Upper lobe of left lung (tissue), 6 donors: ENCODE measurements around the gene ADGRD1. TPM values are rescaled to one million over a fixed set of nuclear protein-coding genes. Genes with fewer than 3 reads are reported as not detected.

Experiments used
- ATAC-seq, 2 donors: fragments of 200-7000 bp; cut with Tn5 transposase; one replicate each; pipeline ENCODE4 v1.9.1; 2022; ENCODE audit warnings: mild to moderate bottlenecking in 2 of 2, moderate library complexity in 2 of 2; ENCODE audit not compliant: low FRiP score in 2 of 2
- DNase-seq, 2 donors: peaks; one replicate each; pipeline ENCODE4 v3.0.0-alpha.2; 2019 to 2020
- H3K27ac ChIP-seq, 4 donors: fragments of 200-600 bp; sonication (generic); one replicate each; pipeline ENCODE4 v1.5.1; 2016 to 2019
- H3K27me3 ChIP-seq, 4 donors: fragments of 200-600 bp; sonication (generic); one replicate each; pipeline ENCODE4 v1.5.1; 2017 to 2019
- H3K36me3 ChIP-seq, 4 donors: fragments of 200-600 bp; sonication (generic); one replicate each; pipeline ENCODE4 v1.5.1; 2016 to 2019
- H3K4me1 ChIP-seq, 4 donors: fragments of 200-600 bp; sonication (generic); one replicate each; pipeline ENCODE4 v1.5.1; 2018 to 2019
- H3K4me3 ChIP-seq, 4 donors: fragments of 200-600 bp; sonication (generic); one replicate each; pipeline ENCODE4 v1.5.1; 2017 to 2019; ENCODE audit warnings: mild to moderate bottlenecking in 2 of 4, moderate library complexity in 1 of 4
- H3K9me3 ChIP-seq, 4 donors: fragments of 200-600 bp; sonication (generic); one replicate each; pipeline ENCODE4 v1.5.1; 2018 to 2019
- EP300 ChIP-seq, 4 donors: sonication (generic); formaldehyde crosslinking; IDR thresholded peaks; one replicate each; pipeline ENCODE4 v1.5.1; 2017; ENCODE audit warnings: antibody characterized with exemption in 4 of 4, control low read depth in 2 of 4
- POLR2A ChIP-seq, 4 donors: fragments of 450-650 bp; IDR thresholded peaks; one replicate each; pipeline ENCODE4 v1.5.1; 2016 to 2017; ENCODE audit warnings: antibody characterized with exemption in 4 of 4, mild to moderate bottlenecking in 2 of 4
- POLR2AphosphoS5 ChIP-seq, 2 donors: sonication (generic); formaldehyde crosslinking; IDR thresholded peaks; one replicate each; pipeline ENCODE4 v1.5.1; 2017; ENCODE audit warnings: antibody characterized with exemption in 2 of 2
- WGBS, 2 donors: methylation state at CpG; one replicate each; pipeline ENCODE4 v1.1.5; 2017 to 2018; 5-methylcytosine and 5-hydroxymethylcytosine counted together
- total RNA-seq, 6 donors: library from RNA; depleted of rRNA in 4 of 6; stranded (reverse); fragments of >200 nt in 4 of 6; gene quantifications; one replicate each; pipeline versions ENCODE4 v1.1.0 to v1.2.1, GENCODE V29; 2016 to 2021
- TF ChIP-seq, protein P1 (sequence below), 6 experiments: fragments of 450-650 bp in 4 of 6; fragments of 200-600 bp in 2 of 6; sonication (generic) in 2 of 6; IDR thresholded peaks; one replicate each; pipeline ENCODE4 v1.5.1; 2016 to 2019; ENCODE audit warnings: antibody characterized with exemption in 6 of 6
- donor health status: DM: no; HTN: no; CAD: no; lungs with moderate emphysema.
- donor health status: DM: no; HTN: yes; CAD: no; lungs with severe emphysema.

ADGRD1 gene
- total RNA-seq, 6 donors from 2014 or later, result 84.2 to 124 (median 94.7) TPM

DNA sequence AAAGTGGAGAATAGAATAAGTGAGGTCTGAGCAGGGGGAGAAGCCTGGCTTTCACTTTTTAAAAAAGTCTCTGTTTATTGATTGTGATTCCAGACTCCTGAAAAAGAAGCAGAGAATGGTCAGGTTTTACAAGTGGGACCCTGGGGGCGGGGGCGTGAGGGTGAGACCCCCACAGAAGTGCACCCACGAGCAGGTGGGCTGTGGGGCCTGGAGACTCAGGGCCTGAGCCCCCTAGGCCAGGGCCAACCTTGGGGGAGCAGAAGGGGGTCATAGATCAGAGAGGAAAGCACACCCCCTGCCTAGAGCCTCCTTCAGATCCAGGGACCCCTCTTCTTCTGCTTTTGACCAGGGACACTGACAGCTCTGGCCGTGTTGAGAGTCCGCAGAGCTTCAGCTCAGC lies 180.3 kb downstream of the ADGRD1 start:
- H3K4me3 ChIP-seq, result no peak overlapping the region
- H3K4me1 ChIP-seq, result peaks cover 0 to 6% (median 3%) of the 10 kb centered on the region in 4 donors
- H3K27ac ChIP-seq, result no peak overlapping the region
- DNase-seq (no peak), ATAC-seq (no peak)
- 77 to 78% methylated on average over 5 of the region's 5 CpGs for WGBS, 2 donors
- no peaks in the 10 kb centered on the region for H3K9me3 ChIP-seq
- H3K36me3 ChIP-seq, result peaks cover 0 to 37% (median 15%) of the 10 kb centered on the region in 4 donors
- TF ChIP-seq POLR2A (IDR thresholded peaks at IDR 0.05) (no peak), EP300 (IDR thresholded peaks at IDR 0.05) (no peak), POLR2AphosphoS5 (IDR thresholded peaks at IDR 0.05) (no peak)
- TF ChIP-seq, protein P1, sequence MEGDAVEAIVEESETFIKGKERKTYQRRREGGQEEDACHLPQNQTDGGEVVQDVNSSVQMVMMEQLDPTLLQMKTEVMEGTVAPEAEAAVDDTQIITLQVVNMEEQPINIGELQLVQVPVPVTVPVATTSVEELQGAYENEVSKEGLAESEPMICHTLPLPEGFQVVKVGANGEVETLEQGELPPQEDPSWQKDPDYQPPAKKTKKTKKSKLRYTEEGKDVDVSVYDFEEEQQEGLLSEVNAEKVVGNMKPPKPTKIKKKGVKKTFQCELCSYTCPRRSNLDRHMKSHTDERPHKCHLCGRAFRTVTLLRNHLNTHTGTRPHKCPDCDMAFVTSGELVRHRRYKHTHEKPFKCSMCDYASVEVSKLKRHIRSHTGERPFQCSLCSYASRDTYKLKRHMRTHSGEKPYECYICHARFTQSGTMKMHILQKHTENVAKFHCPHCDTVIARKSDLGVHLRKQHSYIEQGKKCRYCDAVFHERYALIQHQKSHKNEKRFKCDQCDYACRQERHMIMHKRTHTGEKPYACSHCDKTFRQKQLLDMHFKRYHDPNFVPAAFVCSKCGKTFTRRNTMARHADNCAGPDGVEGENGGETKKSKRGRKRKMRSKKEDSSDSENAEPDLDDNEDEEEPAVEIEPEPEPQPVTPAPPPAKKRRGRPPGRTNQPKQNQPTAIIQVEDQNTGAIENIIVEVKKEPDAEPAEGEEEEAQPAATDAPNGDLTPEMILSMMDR (IDR thresholded peaks at IDR 0.05), result no peak
- H3K27me3 ChIP-seq, result no peaks in the 10 kb centered on the region

DNA sequence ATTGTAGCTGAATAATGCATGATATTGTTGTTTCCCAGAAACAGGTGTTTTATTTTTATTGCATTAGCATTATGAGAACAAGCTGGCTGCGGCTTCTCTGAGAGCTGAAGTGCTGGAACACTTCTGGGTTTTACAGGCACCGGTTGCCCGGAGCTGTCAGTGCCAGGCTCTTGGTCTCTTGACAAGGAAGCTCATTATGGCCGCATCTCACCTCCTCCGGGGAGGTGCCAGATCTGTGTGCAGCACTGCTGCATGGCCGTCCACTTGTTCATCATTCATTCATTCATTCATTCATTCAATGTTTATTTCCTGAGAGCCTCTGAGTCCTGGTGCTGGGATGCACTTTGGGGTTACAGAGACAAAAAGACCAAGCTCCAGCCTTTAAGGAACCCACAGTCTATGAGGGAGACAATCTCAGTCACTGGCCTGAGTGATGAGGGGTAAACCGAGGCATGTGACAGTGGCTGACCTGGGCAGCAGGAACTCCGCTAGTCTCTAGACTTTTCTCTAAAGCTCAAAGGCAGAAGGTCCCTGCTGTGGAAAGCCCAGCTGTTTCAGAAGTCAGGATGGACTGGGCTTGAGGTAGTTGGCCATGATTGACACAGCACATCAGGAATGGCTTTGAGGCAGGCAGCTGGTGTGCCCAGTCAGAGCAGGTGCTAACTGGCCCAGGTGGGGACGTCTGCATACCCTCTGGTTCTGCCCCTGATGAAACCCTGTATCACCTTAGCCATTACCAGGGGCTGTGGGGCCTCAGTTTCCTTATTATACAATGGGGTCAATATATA lies 181.0 kb downstream of the ADGRD1 start:
- H3K4me1 ChIP-seq, result peaks cover 0 to 6% (median 3%) of the 10 kb centered on the region in 4 donors
- peaks cover 0 to 41% (median 17%) of the 10 kb centered on the region in 4 donors for H3K36me3 ChIP-seq
- H3K4me3 ChIP-seq, result no peak overlapping the region
- ATAC-seq (no peak), DNase-seq (peak in 1 of 2 donors; percentile 16)
- TF ChIP-seq, protein P1 (IDR thresholded peaks at IDR 0.05), result no peak
- TF ChIP-seq POLR2A (IDR thresholded peaks at IDR 0.05), result no peak
- no peak for TF ChIP-seq EP300 (IDR thresholded peaks at IDR 0.05)
- no peak for TF ChIP-seq POLR2AphosphoS5 (IDR thresholded peaks at IDR 0.05)
- 77 to 86% methylated on average over 7 to 9 of the region's 9 CpGs for WGBS, 2 donors
- H3K9me3 ChIP-seq, result no peaks in the 10 kb centered on the region
- no peak overlapping the region for H3K27ac ChIP-seq
- no peaks in the 10 kb centered on the region for H3K27me3 ChIP-seq

DNA sequence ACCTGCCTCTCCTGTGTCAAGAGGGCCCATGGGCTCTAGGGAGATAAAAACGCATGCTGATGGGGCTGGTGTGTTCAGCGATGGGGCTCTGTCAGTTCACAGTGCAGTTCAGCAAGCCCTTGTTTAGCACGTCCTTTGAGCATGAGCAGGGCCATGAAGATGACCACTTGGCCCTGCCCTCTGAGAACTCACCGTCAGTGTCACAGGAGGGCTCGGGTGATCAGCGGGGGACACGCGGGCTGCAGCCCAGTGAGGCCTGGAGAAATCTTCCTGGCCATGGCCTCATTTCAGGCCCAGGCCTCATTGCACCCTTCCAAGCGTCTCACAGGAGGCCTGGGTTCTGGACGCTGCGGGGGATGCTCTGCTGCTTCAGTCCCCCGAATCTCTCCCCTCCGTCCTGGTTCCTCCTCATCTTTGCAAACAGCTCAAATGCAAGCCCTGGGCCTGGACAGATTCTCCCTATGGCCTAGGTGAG lies 181.6 kb downstream of the ADGRD1 start:
- Histone ChIP-seq H3K4me3 (no peak overlapping the region), H3K36me3 (peaks cover 0 to 38% (median 17%) of the 10 kb centered on the region in 4 donors), H3K9me3 (no peaks in the 10 kb centered on the region), H3K27me3 (no peaks in the 10 kb centered on the region), H3K27ac (no peak overlapping the region), H3K4me1 (peaks cover 0 to 6% (median 3%) of the 10 kb centered on the region in 4 donors)
- ATAC-seq, result no peak
- no peak for TF ChIP-seq POLR2AphosphoS5 (IDR thresholded peaks at IDR 0.05)
- TF ChIP-seq, protein P1 (IDR thresholded peaks at IDR 0.05), result no peak
- no peak for TF ChIP-seq POLR2A (IDR thresholded peaks at IDR 0.05)
- TF ChIP-seq EP300 (IDR thresholded peaks at IDR 0.05), result no peak
- 93 to 94% methylated on average over 5 to 10 of the region's 13 CpGs for WGBS, 2 donors
- DNase-seq, result no peak

DNA sequence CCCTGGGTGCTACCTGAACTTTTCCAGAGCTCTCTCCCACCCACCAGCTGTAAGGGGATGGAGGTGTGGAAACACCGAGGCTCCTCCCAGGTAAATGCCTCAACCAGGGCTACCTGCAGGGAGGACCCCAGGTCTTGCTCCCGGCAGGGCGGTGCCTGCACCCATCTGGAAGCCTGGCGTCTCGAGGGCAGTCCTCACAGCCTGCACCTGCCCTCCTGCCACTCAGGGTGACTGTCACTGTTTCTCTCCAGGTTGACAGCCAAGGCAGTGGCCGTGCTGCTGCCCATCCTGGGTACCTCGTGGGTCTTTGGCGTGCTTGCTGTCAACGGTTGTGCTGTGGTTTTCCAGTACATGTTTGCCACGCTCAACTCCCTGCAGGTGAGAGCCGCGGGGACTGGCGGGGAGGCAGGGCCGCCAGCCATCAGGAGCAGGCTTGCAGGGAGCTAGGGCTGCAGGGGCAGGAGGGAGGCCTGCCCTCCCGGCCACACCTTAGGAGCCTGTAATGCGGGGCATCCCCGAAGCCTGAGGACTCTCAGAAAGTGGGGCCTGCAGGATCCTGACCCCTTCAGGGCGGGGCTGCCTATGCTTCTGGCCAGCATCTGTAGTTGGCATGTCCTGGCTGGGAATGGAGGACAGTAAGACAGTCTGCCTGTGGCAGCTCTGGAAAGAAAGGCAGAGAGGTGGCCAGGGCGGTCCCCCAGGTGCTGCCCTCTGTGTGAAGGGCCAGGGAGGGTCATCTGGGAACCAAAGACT lies 182.3 kb downstream of the ADGRD1 start:
- Histone ChIP-seq H3K9me3 (no peaks in the 10 kb centered on the region), H3K27ac (no peak overlapping the region), H3K36me3 (peaks cover 0 to 38% (median 17%) of the 10 kb centered on the region in 4 donors), H3K4me1 (peaks cover 0 to 6% (median 3%) of the 10 kb centered on the region in 4 donors), H3K4me3 (no peak overlapping the region), H3K27me3 (no peaks in the 10 kb centered on the region)
- 93% methylated on average over 17 of the region's 19 CpGs; no CpG with 5 or more reads in 1 of the 2 donors for WGBS, 2 donors
- DNase-seq (peak in 1 of 2 donors; percentile 77), ATAC-seq (no peak)
- TF ChIP-seq, protein P1 (IDR thresholded peaks at IDR 0.05), result no peak
- no peak for TF ChIP-seq POLR2AphosphoS5 (IDR thresholded peaks at IDR 0.05)
- no peak for TF ChIP-seq POLR2A (IDR thresholded peaks at IDR 0.05)
- TF ChIP-seq EP300 (IDR thresholded peaks at IDR 0.05), result no peak
